ENCODE data around the gene CST11.

GRCh38 chr20:23420943-23421931 is 31.4 kb downstream of the CST11 start, which contains the start of gene NAPB:
- TF ChIP-seq, protein P1, sequence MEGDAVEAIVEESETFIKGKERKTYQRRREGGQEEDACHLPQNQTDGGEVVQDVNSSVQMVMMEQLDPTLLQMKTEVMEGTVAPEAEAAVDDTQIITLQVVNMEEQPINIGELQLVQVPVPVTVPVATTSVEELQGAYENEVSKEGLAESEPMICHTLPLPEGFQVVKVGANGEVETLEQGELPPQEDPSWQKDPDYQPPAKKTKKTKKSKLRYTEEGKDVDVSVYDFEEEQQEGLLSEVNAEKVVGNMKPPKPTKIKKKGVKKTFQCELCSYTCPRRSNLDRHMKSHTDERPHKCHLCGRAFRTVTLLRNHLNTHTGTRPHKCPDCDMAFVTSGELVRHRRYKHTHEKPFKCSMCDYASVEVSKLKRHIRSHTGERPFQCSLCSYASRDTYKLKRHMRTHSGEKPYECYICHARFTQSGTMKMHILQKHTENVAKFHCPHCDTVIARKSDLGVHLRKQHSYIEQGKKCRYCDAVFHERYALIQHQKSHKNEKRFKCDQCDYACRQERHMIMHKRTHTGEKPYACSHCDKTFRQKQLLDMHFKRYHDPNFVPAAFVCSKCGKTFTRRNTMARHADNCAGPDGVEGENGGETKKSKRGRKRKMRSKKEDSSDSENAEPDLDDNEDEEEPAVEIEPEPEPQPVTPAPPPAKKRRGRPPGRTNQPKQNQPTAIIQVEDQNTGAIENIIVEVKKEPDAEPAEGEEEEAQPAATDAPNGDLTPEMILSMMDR (IDR thresholded peaks at IDR 0.05; ENCODE audit: low read depth, low read length) = peak; percentile 17
- peak; percentile 85 for TF ChIP-seq POLR2A (IDR thresholded peaks at IDR 0.05; ENCODE audit: extremely low read depth, insufficient read length)
